Lower lobe of right lung (tissue), 2 donors: Measurements from ENCODE around the gene FIBIN. TPM values are rescaled to one million over a fixed set of nuclear protein-coding genes. Genes with fewer than 3 reads are reported as not detected.
A peak's percentile ranks its signal among the peaks of the same experiment; 100 is the strongest.

Experiments
- ATAC-seq, 2 donors: fragments of 200-7000 bp; cut with Tn5 transposase; one replicate each; pipeline ENCODE4 v1.9.1; 2020 to 2022; ENCODE audit warnings: mild to moderate bottlenecking in 2 of 2, moderate library complexity in 2 of 2
- DNase-seq: peaks from one replicate; pipeline ENCODE4 v3.0.0-alpha.2; 2020
- H3K27ac ChIP-seq: fragments of 200-600 bp; one replicate; pipeline ENCODE4 v1.8.0; 2022
- H3K27me3 ChIP-seq: fragments of 200-600 bp; one replicate; pipeline ENCODE4 v1.8.0; 2022; ENCODE audit warnings: low read depth
- H3K36me3 ChIP-seq: fragments of 200-600 bp; one replicate; pipeline ENCODE4 v1.8.0; 2022; ENCODE audit warnings: mild to moderate bottlenecking
- H3K4me1 ChIP-seq: fragments of 200-600 bp; one replicate; pipeline ENCODE4 v1.8.0; 2022
- H3K4me3 ChIP-seq: fragments of 200-600 bp; one replicate; pipeline ENCODE4 v1.8.0; 2022; ENCODE audit warnings: mild to moderate bottlenecking
- H3K9me3 ChIP-seq: fragments of 200-600 bp; one replicate; pipeline ENCODE4 v1.8.0; 2022
- CTCF ChIP-seq: fragments of 200-600 bp; IDR thresholded peaks from one replicate; pipeline ENCODE4 v1.8.0; 2022; ENCODE audit warnings: antibody characterized with exemption, mild to moderate bottlenecking
- intact Hi-C: fragments of 100-400 bp; cut with DNase I; formaldehyde crosslinking; loops from one replicate; pipeline ENCODE4 v1.11.0; 2022
- long read RNA-seq: library from polyadenylated mRNA; unstranded; transcript quantifications from one replicate; pipeline ENCODE4 v2.0.0, GENCODE V29; 2021
- total RNA-seq: library from RNA; stranded (reverse); fragmentation: NEBNext Ultra II Directional; extraction: Animal tissue kit (Norgen Biotek cat#: 25700); gene quantifications from one replicate; pipeline ENCODE4 v1.2.1, GENCODE V29; 2021
- donor health status: DM: no; HTN: yes; CAD: no; lungs with severe emphysema.

FIBIN gene
- 27.8 TPM for total RNA-seq
- long read RNA-seq, transcript FIBIN-201 (1 exons, 1,938 nt) = major isoform, 33 of 33 reads
- long read RNA-seq, partial matches to known transcripts = 0 of 33 reads
- long read RNA-seq, other reads (novel, unspliced or antisense) = 0 of 33 reads

- Histone ChIP-seq H3K4me3 (peak within 1 kb of the TSS; percentile 54), H3K36me3 (no peaks in the 10 kb centered on the region), H3K27me3 (no peaks in the 10 kb centered on the region), H3K27ac (peak within 1 kb of the TSS; percentile 80), H3K9me3 (no peaks in the 10 kb centered on the region), H3K4me1 (no peaks in the 10 kb centered on the region)
- ATAC-seq (peak; percentile 53 to 66), DNase-seq (peak; percentile 46)
- no peak for TF ChIP-seq CTCF
- intact Hi-C loops = no loop called here
Measured at GRCh38 chr11:26993965-26994457, at the start of gene FIBIN. TSS of gene FIBIN (plus strand) at chr11:26994112. CDS start at chr11:26994527, 415 bp downstream.

- H3K36me3 ChIP-seq = no peaks in the 10 kb centered on the region
- peaks cover 9% of the 10 kb centered on the region for H3K4me1 ChIP-seq
- ATAC-seq (no peak), DNase-seq (no peak)
- TF ChIP-seq CTCF = no peak
- intact Hi-C loops = no loop called here
- H3K27me3 ChIP-seq = no peaks in the 10 kb centered on the region
- no peaks in the 10 kb centered on the region for H3K9me3 ChIP-seq
- H3K27ac ChIP-seq = no peak overlapping the region
- H3K4me3 ChIP-seq = no peak overlapping the region
Measured at GRCh38 chr11:26944866-26945664, 48.8 kb upstream of the FIBIN start.

- no peak for ATAC-seq
- Histone ChIP-seq H3K4me1 (peaks cover 18% of the 10 kb centered on the region), H3K36me3 (no peaks in the 10 kb centered on the region), H3K27me3 (no peaks in the 10 kb centered on the region), H3K4me3 (no peak overlapping the region), H3K27ac (no peak overlapping the region), H3K9me3 (no peaks in the 10 kb centered on the region)
- no peak for DNase-seq
- TF ChIP-seq CTCF = no peak
- intact Hi-C loops = no loop called here
Measured at GRCh38 chr11:26946257-26946716, 47.6 kb upstream of the FIBIN start.

GRCh38 chr11:26947379-26947844 is 46.5 kb upstream of the FIBIN start:
- peak; percentile 88 to 92 for ATAC-seq
- no peak for TF ChIP-seq CTCF
- Histone ChIP-seq H3K27ac (peak overlapping the region; percentile 4), H3K4me1 (peaks cover 18% of the 10 kb centered on the region), H3K9me3 (no peaks in the 10 kb centered on the region), H3K36me3 (no peaks in the 10 kb centered on the region), H3K27me3 (no peaks in the 10 kb centered on the region), H3K4me3 (no peak overlapping the region)
- DNase-seq = no peak
- intact Hi-C loops = no loop called here

- peak overlapping the region; percentile 4 for H3K27ac ChIP-seq
- intact Hi-C loops = no loop called here
Measured at GRCh38 chr11:26947904-26948639, 45.8 kb upstream of the FIBIN start.

More at GRCh38 chr11:26947904-26948639, 45.8 kb upstream of the FIBIN start:
- Histone ChIP-seq H3K36me3 (no peaks in the 10 kb centered on the region), H3K4me3 (no peak overlapping the region), H3K4me1 (peaks cover 18% of the 10 kb centered on the region), H3K27me3 (no peaks in the 10 kb centered on the region), H3K9me3 (no peaks in the 10 kb centered on the region)
- DNase-seq (no peak), ATAC-seq (no peak)
- no peak for TF ChIP-seq CTCF
